Uterus (tissue), 2 donors: ENCODE data around the gene ATF7IP2.
"Not testable (repeated sequence)": the region's sequence is repeated elsewhere in the genome, so short reads cannot be mapped to it uniquely, and the experiment has no call there.

ENCODE experiments used
- CTCF ChIP-seq, 4 experiments: fragments of 200-600 bp in 2 of 4; fragments of 450-650 bp in 2 of 4; sonication (generic) in 2 of 4; IDR thresholded peaks; one replicate each; pipeline ENCODE4 v1.5.1; 2016 to 2019; ENCODE audit warnings: antibody characterized with exemption in 4 of 4, mild to moderate bottlenecking in 2 of 4, moderate library complexity in 1 of 4
- POLR2A ChIP-seq, 2 donors: fragments of 450-650 bp; IDR thresholded peaks; one replicate each; pipeline ENCODE4 v1.6.1; 2016; ENCODE audit warnings: antibody characterized with exemption in 2 of 2, mild to moderate bottlenecking in 1 of 2, moderate library complexity in 1 of 2

- TF ChIP-seq CTCF, POLR2A (IDR thresholded peaks at IDR 0.05): not testable (repeated sequence)
Observed at GRCh38 chr16:10418204-10418603, 32.3 kb downstream of the ATF7IP2 start.
